ENCODE results near the gene HIKESHI.
"Not testable (repeated sequence)": the region's sequence is repeated elsewhere in the genome, so short reads cannot be mapped to it uniquely, and the experiment has no call there.

The HIKESHI gene

GRCh38 chr11:86288776-86289507 lies 13.1 kb upstream of the HIKESHI start:
- H3K27ac ChIP-seq = no peak overlapping the region
- H3K4me3 ChIP-seq (ENCODE audit: low read depth, low read length) = no peak overlapping the region
- no peaks in the 10 kb centered on the region for H3K9me3 ChIP-seq (ENCODE audit: severe bottlenecking)
- no peak for TF ChIP-seq CTCF (IDR thresholded peaks at IDR 0.05; ENCODE audit: low read depth, low read length)
- DNase-seq = no peak
- peaks cover 4% of the 10 kb centered on the region; the same call in 1 of the 2 replicates for H3K36me3 ChIP-seq
- no peaks in the 10 kb centered on the region for H3K27me3 ChIP-seq (ENCODE audit: insufficient read depth, low read depth, severe bottlenecking)

- H3K4me3 ChIP-seq (ENCODE audit: low read depth, low read length); H3K27ac ChIP-seq; DNase-seq; H3K27me3 ChIP-seq (ENCODE audit: insufficient read depth, low read depth, severe bottlenecking); H3K36me3 ChIP-seq; H3K9me3 ChIP-seq (ENCODE audit: severe bottlenecking): not testable (repeated sequence)
Observed at GRCh38 chr11:86289508-86290280, 12.3 kb upstream of the HIKESHI start.

GRCh38 chr11:86291466-86292262 lies 10.4 kb upstream of the HIKESHI start:
- H3K4me3 ChIP-seq (ENCODE audit: low read depth, low read length) = no peak overlapping the region
- H3K27ac ChIP-seq = no peak overlapping the region
- no peaks in the 10 kb centered on the region for H3K9me3 ChIP-seq (ENCODE audit: severe bottlenecking)
- H3K36me3 ChIP-seq = no peaks in the 10 kb centered on the region
- DNase-seq = peak; percentile 29
- peak; percentile 51 for TF ChIP-seq CTCF (IDR thresholded peaks at IDR 0.05; ENCODE audit: low read depth, low read length)
- H3K27me3 ChIP-seq (ENCODE audit: insufficient read depth, low read depth, severe bottlenecking) = no peaks in the 10 kb centered on the region

GRCh38 chr11:86292912-86293616 lies 9.0 kb upstream of the HIKESHI start:
- no peaks in the 10 kb centered on the region for H3K36me3 ChIP-seq
- no peaks in the 10 kb centered on the region for H3K27me3 ChIP-seq (ENCODE audit: insufficient read depth, low read depth, severe bottlenecking)
- no peak overlapping the region for H3K27ac ChIP-seq
- H3K9me3 ChIP-seq (ENCODE audit: severe bottlenecking) = no peaks in the 10 kb centered on the region
- TF ChIP-seq CTCF (IDR thresholded peaks at IDR 0.05; ENCODE audit: low read depth, low read length) = no peak
- DNase-seq = no peak
- H3K4me3 ChIP-seq (ENCODE audit: low read depth, low read length) = no peak overlapping the region

GRCh38 chr11:86294026-86294425 lies 8.0 kb upstream of the HIKESHI start:
- DNase-seq = no peak
- Histone ChIP-seq H3K27ac (no peak overlapping the region), H3K9me3 (ENCODE audit: severe bottlenecking) (no peaks in the 10 kb centered on the region), H3K36me3 (no peaks in the 10 kb centered on the region), H3K27me3 (ENCODE audit: insufficient read depth, low read depth, severe bottlenecking) (no peaks in the 10 kb centered on the region), H3K4me3 (ENCODE audit: low read depth, low read length) (no peak overlapping the region)
- no peak for TF ChIP-seq CTCF (IDR thresholded peaks at IDR 0.05; ENCODE audit: low read depth, low read length)

Data from WERI-Rb-1 (cell line).